Nucleus accumbens (tissue), 56 donors: ENCODE results near the gene OSBPL8.

Experiments
- DNase-seq, 56 donors: peaks; one replicate each; lab custom pipeline; 2025; lab: John Stamatoyannopoulos, UW

The OSBPL8 gene

GRCh38 chr12:76317976-76318375 is 241.6 kb downstream of the OSBPL8 start:
- DNase-seq, result no peak

DNA sequence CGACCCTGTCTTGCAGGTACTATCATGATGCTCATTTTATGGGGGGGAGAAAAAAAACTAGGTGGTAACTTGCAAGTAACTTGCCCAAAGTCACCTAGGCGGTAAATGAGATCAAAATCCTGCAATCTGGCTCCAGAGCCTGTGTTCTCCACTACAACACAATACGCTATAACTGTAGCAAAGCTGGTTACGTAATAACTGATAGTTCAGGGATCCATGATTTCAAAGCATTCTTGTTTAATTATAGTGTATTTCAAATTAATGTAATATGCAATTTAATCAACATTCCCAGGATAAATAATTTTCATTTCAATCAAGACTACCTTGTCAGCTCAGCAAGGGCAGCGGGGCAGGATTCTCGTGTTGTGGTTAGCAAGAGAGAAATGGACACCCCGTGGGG is 243.1 kb downstream of the OSBPL8 start:
- DNase-seq, result no peak

- peak in 2 of 56 donors; percentile 0 to 2 for DNase-seq
These were observed 246.3 kb downstream of the OSBPL8 start for GRCh38 chr12:76313299-76313698.

- DNase-seq, result peak in 3 of 56 donors; percentile 2 to 6 (median 2)
These were observed 247.3 kb downstream of the OSBPL8 start for GRCh38 chr12:76312315-76312714.

DNA sequence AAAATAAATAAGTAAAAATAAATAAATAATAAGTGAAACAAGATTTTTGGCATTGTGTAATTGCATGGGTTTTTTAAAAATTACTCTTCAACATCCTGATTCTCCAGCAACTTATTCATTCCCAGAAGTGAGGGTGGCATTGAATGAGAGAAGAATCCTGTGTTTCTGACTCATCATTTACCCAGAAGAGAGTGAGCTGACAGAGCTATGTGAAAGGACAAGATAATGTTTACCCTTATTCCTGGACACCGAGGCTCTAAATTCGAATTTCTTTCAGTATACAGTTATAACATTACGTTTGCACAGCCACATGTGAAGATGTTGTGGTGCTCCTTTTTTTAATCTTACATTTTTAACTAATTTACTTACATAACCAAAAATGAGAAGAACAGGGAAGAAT is 247.8 kb downstream of the OSBPL8 start:
- DNase-seq, result no peak

DNA sequence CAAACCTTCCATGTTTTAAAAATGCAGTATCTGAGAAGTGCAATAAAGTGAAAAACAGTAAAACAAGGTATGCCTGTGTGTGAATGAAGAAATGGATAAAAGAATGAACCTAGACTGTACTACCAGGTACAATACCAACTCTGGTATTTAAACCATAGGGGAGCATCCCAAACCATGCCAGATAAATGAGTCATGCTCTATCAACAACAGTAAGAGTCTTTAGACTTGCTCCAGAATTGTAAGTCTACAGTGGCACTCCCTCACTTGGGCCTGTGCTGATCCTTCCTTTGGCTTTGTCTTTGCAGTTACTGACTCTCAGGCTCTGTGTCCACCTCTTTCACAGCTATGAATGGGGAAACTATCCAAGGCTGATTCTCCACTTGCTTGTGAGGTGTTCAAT is 249.5 kb downstream of the OSBPL8 start:
- DNase-seq, result no peak

DNA sequence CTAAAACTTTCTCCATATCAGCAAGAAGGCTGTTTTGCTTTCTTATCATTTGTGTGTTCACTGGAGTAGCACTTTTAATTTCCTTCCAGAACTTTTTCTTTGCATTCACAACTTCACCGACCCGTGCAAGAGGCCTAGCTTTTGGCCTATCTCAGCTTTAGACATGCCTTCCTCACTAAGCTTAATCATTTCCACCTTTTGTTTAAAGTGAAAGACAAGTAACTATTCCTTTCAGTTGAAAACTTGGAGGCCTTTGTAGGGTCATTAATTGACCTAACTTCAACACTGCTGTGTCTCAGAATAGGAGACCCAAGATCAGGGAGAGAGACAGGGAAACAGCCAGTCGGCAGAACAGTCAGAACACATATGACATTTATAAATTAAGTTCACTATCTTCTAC is 250.7 kb downstream of the OSBPL8 start:
- DNase-seq, result no peak

DNA sequence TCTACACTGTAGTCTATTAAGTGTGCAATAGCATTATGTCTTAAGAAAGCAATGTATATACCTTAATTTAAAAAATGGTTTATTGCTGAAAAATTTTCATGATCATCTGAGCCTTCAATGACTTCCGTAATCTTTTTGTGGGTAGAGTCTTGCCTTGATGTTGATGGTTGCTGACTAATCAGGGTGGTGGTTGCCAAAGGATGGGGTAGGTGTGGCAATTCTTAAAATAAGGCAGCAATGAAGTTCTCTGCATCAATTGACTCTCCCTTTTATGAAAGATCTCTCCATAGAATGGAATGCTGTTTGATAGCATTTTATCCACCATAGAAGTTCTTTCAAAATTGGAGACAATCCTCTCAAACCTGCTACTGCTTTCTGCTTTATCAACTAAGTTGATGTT is 252.5 kb downstream of the OSBPL8 start:
- DNase-seq, result peak in 1 of 56 donors; percentile 11

- no peak for DNase-seq
These were observed 255.5 kb downstream of the OSBPL8 start for GRCh38 chr12:76303989-76304460.

DNA sequence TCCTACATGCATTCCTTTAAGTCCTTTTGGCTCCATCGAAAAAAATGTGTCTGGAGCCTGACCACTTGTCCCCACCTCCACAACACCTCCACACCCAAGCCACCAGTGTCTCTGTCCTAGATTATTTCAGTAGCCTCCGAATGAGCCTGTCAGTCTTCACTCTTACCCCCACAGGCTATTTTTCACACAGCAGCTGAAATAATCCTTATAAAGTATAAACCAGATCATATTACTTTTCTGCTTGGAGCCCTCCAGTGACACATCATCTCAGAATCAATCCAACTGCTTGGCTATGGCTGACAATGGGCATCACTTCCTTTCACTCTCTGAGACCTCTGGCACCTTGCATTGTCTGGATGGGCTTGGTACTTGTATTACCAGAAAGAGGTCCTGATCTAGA is 256.2 kb downstream of the OSBPL8 start:
- DNase-seq, result no peak
